ENCODE measurements around the gene POLR3F. TPM values are rescaled to one million over a fixed set of nuclear protein-coding genes. Genes with fewer than 3 reads are reported as not detected.
"Not testable (repeated sequence)": the region's sequence is repeated elsewhere in the genome, so short reads cannot be mapped to it uniquely, and the experiment has no call there.

Gene POLR3F
- total RNA-seq, 2 donors from 2014 or later: 5.3 to 24.9 TPM

- Histone ChIP-seq H3K27ac (no peak overlapping the region), H3K4me3 (no peak overlapping the region), H3K36me3 (no peaks in the 10 kb centered on the region), H3K9me3 (no peaks in the 10 kb centered on the region), H3K4me1 (replicated peaks) (peaks cover 6% of the 10 kb centered on the region), H3K27me3 (replicated peaks; ENCODE audit: insufficient read depth) (no peaks in the 10 kb centered on the region)
- no peak for DNase-seq (ENCODE audit: low spot score)
- intact Hi-C loops (cut with DNase I): no loop called here
- 95% methylated on average over 7 of the region's 7 CpGs for WGBS
- TF ChIP-seq POLR2A (IDR thresholded peaks at IDR 0.05): no peak
- no peak for TF ChIP-seq POLR2AphosphoS5 (IDR thresholded peaks at IDR 0.05)
- TF ChIP-seq CTCF (IDR thresholded peaks at IDR 0.05): no peak
Measured at GRCh38 chr20:18513208-18513607, 46.0 kb downstream of the POLR3F start.

GRCh38 chr20:18514127-18514526, 46.9 kb downstream of the POLR3F start:
- Histone ChIP-seq H3K4me3 (no peak overlapping the region), H3K9me3 (no peaks in the 10 kb centered on the region), H3K36me3 (no peaks in the 10 kb centered on the region), H3K4me1 (replicated peaks) (peaks cover 1% of the 10 kb centered on the region), H3K27ac (no peak overlapping the region), H3K27me3 (replicated peaks; ENCODE audit: insufficient read depth) (no peaks in the 10 kb centered on the region)
- 92% methylated on average over 5 of the region's 5 CpGs for WGBS
- intact Hi-C loops (cut with DNase I): no loop called here
- TF ChIP-seq POLR2A (IDR thresholded peaks at IDR 0.05): no peak
- no peak for TF ChIP-seq CTCF (IDR thresholded peaks at IDR 0.05)
- TF ChIP-seq POLR2AphosphoS5 (IDR thresholded peaks at IDR 0.05): no peak
- no peak for DNase-seq (ENCODE audit: low spot score)

GRCh38 chr20:18515973-18516372, 48.8 kb downstream of the POLR3F start:
- intact Hi-C loops (cut with DNase I): no loop called here
- TF ChIP-seq POLR2A (IDR thresholded peaks at IDR 0.05): no peak
- no peak for TF ChIP-seq POLR2AphosphoS5 (IDR thresholded peaks at IDR 0.05)
- no peak for TF ChIP-seq CTCF (IDR thresholded peaks at IDR 0.05)
- Histone ChIP-seq H3K36me3 (no peaks in the 10 kb centered on the region), H3K27me3 (replicated peaks; ENCODE audit: insufficient read depth) (no peaks in the 10 kb centered on the region), H3K4me3 (no peak overlapping the region), H3K4me1 (replicated peaks) (no peaks in the 10 kb centered on the region), H3K27ac (no peak overlapping the region), H3K9me3 (no peaks in the 10 kb centered on the region)
- DNase-seq (ENCODE audit: low spot score): no peak

- H3K4me3 ChIP-seq; intact Hi-C loops (cut with DNase I); H3K27ac ChIP-seq; H3K36me3 ChIP-seq; H3K4me1 ChIP-seq (replicated peaks); H3K9me3 ChIP-seq; DNase-seq (ENCODE audit: low spot score); H3K27me3 ChIP-seq (replicated peaks; ENCODE audit: insufficient read depth): not testable (repeated sequence)
- WGBS: 95% methylated on average over 9 of the region's 9 CpGs
Measured at GRCh38 chr20:18522066-18522465, 54.9 kb downstream of the POLR3F start.

- Histone ChIP-seq H3K27me3 (replicated peaks; ENCODE audit: insufficient read depth) (no peaks in the 10 kb centered on the region), H3K4me3 (no peak overlapping the region), H3K36me3 (peaks cover 0 to 9% of the 10 kb centered on the region in 2 donors), H3K4me1 (replicated peaks) (no peaks in the 10 kb centered on the region), H3K9me3 (no peaks in the 10 kb centered on the region), H3K27ac (no peak overlapping the region)
- WGBS: 85% methylated on average over 2 of the region's 2 CpGs
- intact Hi-C loops (cut with DNase I): no loop called here
- no peak for DNase-seq (ENCODE audit: low spot score)
- TF ChIP-seq POLR2AphosphoS5 (IDR thresholded peaks at IDR 0.05) (no peak), CTCF (IDR thresholded peaks at IDR 0.05) (no peak), POLR2A (IDR thresholded peaks at IDR 0.05) (no peak)
Measured at GRCh38 chr20:18523066-18523465, 55.9 kb downstream of the POLR3F start.
